LNCAP (cell line): ENCODE measurements around the gene SRPX2.

ENCODE experiments used
- CTCF ChIP-seq: fragments of 450-650 bp; IDR thresholded peaks from 2 replicates; pipeline ENCODE4 v1.5.1; 2017; ENCODE audit warnings: mild to moderate bottlenecking

SRPX2 gene

GRCh38 chrX:100611951-100612350 lies 32.0 kb upstream of the SRPX2 start:
- TF ChIP-seq CTCF, result no peak

- TF ChIP-seq CTCF, result peak; percentile 53; the same call in 1 of the 2 replicates
Measured at GRCh38 chrX:100615005-100615404, 29.0 kb upstream of the SRPX2 start.

DNA sequence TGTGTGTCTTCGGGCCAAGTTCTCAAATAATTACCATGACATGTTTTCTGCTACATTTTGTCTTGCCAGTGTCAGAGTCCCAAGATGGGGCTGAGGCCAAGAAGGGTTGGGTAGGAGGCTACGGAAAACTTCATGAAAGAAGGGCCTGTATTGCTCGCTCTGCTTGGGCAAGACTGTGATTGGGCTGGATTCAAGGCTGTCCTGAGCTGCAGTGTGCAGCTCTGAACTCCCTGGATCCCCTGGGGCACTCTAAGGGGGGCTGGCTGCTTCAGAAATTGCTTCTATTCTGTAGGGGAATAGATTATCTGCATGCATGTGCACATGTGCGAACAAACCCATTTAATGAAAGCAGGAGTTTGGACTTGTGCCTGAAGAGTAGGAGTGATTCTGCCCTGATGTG lies 21.0 kb upstream of the SRPX2 start:
- TF ChIP-seq CTCF, result no peak

GRCh38 chrX:100625985-100626491 lies 18.0 kb upstream of the SRPX2 start:
- no peak for TF ChIP-seq CTCF

GRCh38 chrX:100635040-100635439 lies 9.0 kb upstream of the SRPX2 start:
- no peak for TF ChIP-seq CTCF

- no peak for TF ChIP-seq CTCF
Measured at GRCh38 chrX:100635989-100636320, 8.0 kb upstream of the SRPX2 start.

GRCh38 chrX:100636321-100636991 lies 7.5 kb upstream of the SRPX2 start, which contains the start of gene TSPAN6:
TSS of gene TSPAN6 (minus strand) at chrX:100636806. CDS start at chrX:100636694, 112 bp downstream.
- peak; percentile 49 for TF ChIP-seq CTCF

DNA sequence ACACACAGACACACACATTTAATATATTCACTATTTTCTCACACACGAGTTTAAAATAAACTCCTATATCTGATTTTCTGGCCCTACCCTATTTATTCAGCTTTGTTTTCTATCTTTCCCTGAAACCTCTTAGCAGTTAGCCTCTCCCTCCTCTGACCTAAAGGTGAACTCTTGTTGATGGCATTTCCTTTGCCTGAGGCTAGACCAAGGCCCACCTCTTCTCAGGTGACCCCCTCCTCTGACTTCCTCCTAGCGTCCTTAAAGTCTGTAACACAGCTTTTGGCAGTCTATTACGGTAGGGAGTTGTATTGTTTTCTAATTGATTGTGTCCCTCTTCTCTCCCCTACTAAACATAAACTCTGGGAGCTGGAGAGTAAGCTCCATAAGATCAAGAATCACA lies 1.7 kb upstream of the SRPX2 start:
- TF ChIP-seq CTCF, result no peak
